Measurements from ENCODE around the gene AFTPH. TPM values are rescaled to one million over a fixed set of nuclear protein-coding genes. Genes with fewer than 3 reads are reported as not detected.

Gene AFTPH
- total RNA-seq, 1 donor from 2014 or later = 13.1 TPM

GRCh38 chr2:64623242-64623850 is 99.2 kb downstream of the AFTPH start:
- no peak overlapping the region for H3K4me3 Mint-ChIP-seq (ENCODE audit: unreplicated experiment)
- peaks cover 10% of the 10 kb centered on the region for H3K4me1 Mint-ChIP-seq (ENCODE audit: unreplicated experiment)
- no peak overlapping the region for H3K27ac Mint-ChIP-seq (ENCODE audit: unreplicated experiment)
- no peak for TF ChIP-seq CTCF (IDR thresholded peaks at IDR 0.05; ENCODE audit: unreplicated experiment)
- H3K27me3 Mint-ChIP-seq (ENCODE audit: unreplicated experiment) = peaks cover 6% of the 10 kb centered on the region
- no peaks in the 10 kb centered on the region for H3K9me3 Mint-ChIP-seq (ENCODE audit: unreplicated experiment)
- no peaks in the 10 kb centered on the region for H3K36me3 Mint-ChIP-seq (ENCODE audit: low read depth, unreplicated experiment)
- no peak for DNase-seq (ENCODE audit: low spot score)

GRCh38 chr2:64624108-64624610 is 100.0 kb downstream of the AFTPH start:
- H3K4me1 Mint-ChIP-seq (ENCODE audit: unreplicated experiment) = peaks cover 10% of the 10 kb centered on the region
- peaks cover 6% of the 10 kb centered on the region for H3K27me3 Mint-ChIP-seq (ENCODE audit: unreplicated experiment)
- no peak for DNase-seq (ENCODE audit: low spot score)
- no peaks in the 10 kb centered on the region for H3K9me3 Mint-ChIP-seq (ENCODE audit: unreplicated experiment)
- H3K27ac Mint-ChIP-seq (ENCODE audit: unreplicated experiment) = no peak overlapping the region
- TF ChIP-seq CTCF (IDR thresholded peaks at IDR 0.05; ENCODE audit: unreplicated experiment) = no peak
- H3K36me3 Mint-ChIP-seq (ENCODE audit: low read depth, unreplicated experiment) = no peaks in the 10 kb centered on the region
- no peak overlapping the region for H3K4me3 Mint-ChIP-seq (ENCODE audit: unreplicated experiment)

GRCh38 chr2:64624862-64625261 is 100.7 kb downstream of the AFTPH start:
- no peak for DNase-seq (ENCODE audit: low spot score)
- H3K4me1 Mint-ChIP-seq (ENCODE audit: unreplicated experiment) = peaks cover 10% of the 10 kb centered on the region
- H3K36me3 Mint-ChIP-seq (ENCODE audit: low read depth, unreplicated experiment) = no peaks in the 10 kb centered on the region
- no peak for TF ChIP-seq CTCF (IDR thresholded peaks at IDR 0.05; ENCODE audit: unreplicated experiment)
- H3K9me3 Mint-ChIP-seq (ENCODE audit: unreplicated experiment) = no peaks in the 10 kb centered on the region
- H3K27me3 Mint-ChIP-seq (ENCODE audit: unreplicated experiment) = peaks cover 11% of the 10 kb centered on the region
- H3K27ac Mint-ChIP-seq (ENCODE audit: unreplicated experiment) = no peak overlapping the region
- H3K4me3 Mint-ChIP-seq (ENCODE audit: unreplicated experiment) = no peak overlapping the region

- DNase-seq (ENCODE audit: low spot score) = no peak
- no peaks in the 10 kb centered on the region for H3K9me3 Mint-ChIP-seq (ENCODE audit: unreplicated experiment)
- no peaks in the 10 kb centered on the region for H3K36me3 Mint-ChIP-seq (ENCODE audit: low read depth, unreplicated experiment)
- TF ChIP-seq CTCF (IDR thresholded peaks at IDR 0.05; ENCODE audit: unreplicated experiment) = no peak
- H3K4me1 Mint-ChIP-seq (ENCODE audit: unreplicated experiment) = peaks cover 10% of the 10 kb centered on the region
- H3K27me3 Mint-ChIP-seq (ENCODE audit: unreplicated experiment) = peaks cover 11% of the 10 kb centered on the region
- no peak overlapping the region for H3K4me3 Mint-ChIP-seq (ENCODE audit: unreplicated experiment)
- peak overlapping the region; percentile 54 for H3K27ac Mint-ChIP-seq (ENCODE audit: unreplicated experiment)
Observed at GRCh38 chr2:64625299-64626145, 101.4 kb downstream of the AFTPH start.
